Heart right ventricle (tissue), 16 donors: Measurements from ENCODE around the gene MEN1. TPM values are rescaled to one million over a fixed set of nuclear protein-coding genes. Genes with fewer than 3 reads are reported as not detected.
A peak's percentile ranks its signal among the peaks of the same experiment; 100 is the strongest.

Source experiments
- ATAC-seq, 8 donors: fragments of 200-7000 bp; cut with Tn5 transposase; one replicate each; pipeline ENCODE4 v1.9.1; 2020; ENCODE audit warnings: mild to moderate bottlenecking in 8 of 8, moderate library complexity in 8 of 8, moderate number of reproducible peaks in 1 of 8
- DNase-seq, 2 donors: peaks; one replicate each; pipeline ENCODE4 v3.0.0-alpha.2; 2020
- H3K27ac ChIP-seq, 10 donors: fragments of 200-600 bp; sonication (generic) in 2 of 10; one replicate each; pipeline versions ENCODE4 v1.5.0 to v1.8.0; 2020 to 2022; ENCODE audit warnings: mild to moderate bottlenecking in 3 of 10
- H3K27me3 ChIP-seq, 7 donors: fragments of 200-600 bp; one replicate each; pipeline ENCODE4 v1.8.0; 2021 to 2022; ENCODE audit warnings: mild to moderate bottlenecking in 2 of 7
- H3K36me3 ChIP-seq, 9 donors: fragments of 200-600 bp; sonication (generic) in 1 of 9; one replicate each; pipeline versions ENCODE4 v1.5.0 to v1.8.0; 2020 to 2022; ENCODE audit warnings: mild to moderate bottlenecking in 2 of 9
- H3K4me1 ChIP-seq, 9 donors: fragments of 200-600 bp; sonication (generic) in 1 of 9; one replicate each; pipeline versions ENCODE4 v1.5.0 to v1.8.0; 2020 to 2022; ENCODE audit warnings: mild to moderate bottlenecking in 4 of 9
- H3K4me3 ChIP-seq, 10 donors: fragments of 200-600 bp; sonication (generic) in 2 of 10; one replicate each; pipeline versions ENCODE4 v1.5.0 to v1.8.0; 2020 to 2022; ENCODE audit warnings: mild to moderate bottlenecking in 7 of 10, moderate library complexity in 2 of 10
- H3K9me3 ChIP-seq, 11 donors: fragments of 200-600 bp in 10 of 11; sonication (generic) in 2 of 11; one replicate each; pipeline versions ENCODE4 v1.5.0 to v1.8.0; 2013 to 2022; ENCODE audit warnings: mild to moderate bottlenecking in 2 of 11, control low read depth in 1 of 11, moderate library complexity in 1 of 11
- WGBS, 2 donors: extraction: QIAGEN DNeasy Blood & Tissue Kit; methylation state at CpG; one replicate each; pipeline ENCODE4 v1.1.7; 2013; ENCODE audit warnings: inconsistent platforms in 1 of 2; 5-methylcytosine and 5-hydroxymethylcytosine counted together
- intact Hi-C, 10 donors: fragments of 100-400 bp; cut with DNase I; formaldehyde crosslinking; loops; one replicate each; pipeline versions ENCODE4 v1.11.1 to v1.14.2; 2022
- polyA plus RNA-seq, 2 donors: library from polyadenylated mRNA; stranded (reverse); fragments of 200-250 nt; gene quantifications; one replicate each; pipeline ENCODE4 v1.2.3, GENCODE V29; 2013
- total RNA-seq, 10 donors: library from RNA; stranded (reverse); fragmentation: NEBNext Ultra II Directional in 3 of 10; extraction: Animal tissue kit (Norgen Biotek cat#: 25700) in 3 of 10; gene quantifications; one replicate each; pipeline versions ENCODE4 v1.2.1 to v1.2.4, GENCODE V29; 2021 to 2023
- TF ChIP-seq, protein P1 (sequence below), 9 donors: fragments of 200-600 bp; sonication (generic) in 2 of 9; IDR thresholded peaks; one replicate each; pipeline versions ENCODE4 v1.5.0 to v1.8.0; 2021 to 2022; ENCODE audit warnings: antibody characterized with exemption in 9 of 9, mild to moderate bottlenecking in 5 of 9, moderate library complexity in 1 of 9
- donor health status: Arrhythmogenic right ventricular cardiomyopathy.
- donor health status: ischemic (EF 13 %, LVEDD 7.1; RV severe dilation, severe dysfunction).
- donor health status: healthy with polysubstance abuse.
- donor health status: DM: no; HTN: yes; CAD: no.
- donor health status: DM: no; HTN: no; CAD: no.
- donor health status: ischemic (EF 25% LVEDD 6.9; RV normal size, moderate dysfunction).
- donor health status: ischemic (EF 25% LVEDD 5.7; RV mildly dilated, moderate dysfunction).
- donor health status: healthy.
- donor health status: DM: yes; HTN: yes; CAD: no.
- donor health status: Ischemic cardiomyopathy.
- donor health status: ischemic (EF 35%, LVEDD 5.7; RV mildly dilated, moderate dysfunction).
- donor health status: nonischemic (EF 11% LVEDD 7.7; RV severe dilation, severe dysfunction).
- donor health status: DM: yes; HTN: yes; CAD: no.
- donor health status: PGD.
- donor health status: ischemic (EF 29% LVEDD 5.4; RV normal size, mild dysfunction).
- donor health status: nonischemic (EF 23%, LVEDD 6.1; RV moderate dilation, normal function).

MEN1 gene
- total and polyA plus RNA-seq, 12 donors, result 5.8 to 12.5 (median 8.7) TPM

DNA sequence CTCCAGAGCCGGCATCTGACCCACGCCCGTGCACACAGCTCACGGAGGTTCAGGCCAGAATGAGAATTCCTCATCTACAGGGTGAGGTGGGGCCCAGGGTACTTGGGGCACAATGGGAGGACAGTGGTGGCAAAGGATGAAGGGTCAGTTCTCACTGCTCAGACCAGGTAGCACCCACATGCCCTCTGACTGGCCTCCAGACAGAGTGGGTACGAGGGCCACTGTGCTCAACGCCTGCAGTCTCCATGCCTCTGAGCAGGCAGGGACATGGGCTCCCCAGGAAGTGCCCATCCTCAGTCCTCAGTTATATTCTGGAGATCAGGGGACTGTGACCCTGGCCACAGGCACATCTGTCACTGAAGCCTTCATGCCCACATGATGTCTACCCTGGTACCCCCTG, 47.1 kb upstream of the MEN1 start:
- H3K27me3 ChIP-seq, result no peaks in the 10 kb centered on the region
- peaks cover 0 to 78% (median 16%) of the 10 kb centered on the region in 9 donors for H3K36me3 ChIP-seq
- WGBS, 2 donors, result 86 to 99% methylated on average over 6 of the region's 6 CpGs
- no peak overlapping the region for H3K4me3 ChIP-seq
- intact Hi-C loops, result no loop called here
- H3K9me3 ChIP-seq, result no peaks in the 10 kb centered on the region
- peaks cover 52 to 100% (median 93%) of the 10 kb centered on the region in 9 donors for H3K4me1 ChIP-seq
- ATAC-seq (no peak), DNase-seq (no peak)
- TF ChIP-seq, protein P1, sequence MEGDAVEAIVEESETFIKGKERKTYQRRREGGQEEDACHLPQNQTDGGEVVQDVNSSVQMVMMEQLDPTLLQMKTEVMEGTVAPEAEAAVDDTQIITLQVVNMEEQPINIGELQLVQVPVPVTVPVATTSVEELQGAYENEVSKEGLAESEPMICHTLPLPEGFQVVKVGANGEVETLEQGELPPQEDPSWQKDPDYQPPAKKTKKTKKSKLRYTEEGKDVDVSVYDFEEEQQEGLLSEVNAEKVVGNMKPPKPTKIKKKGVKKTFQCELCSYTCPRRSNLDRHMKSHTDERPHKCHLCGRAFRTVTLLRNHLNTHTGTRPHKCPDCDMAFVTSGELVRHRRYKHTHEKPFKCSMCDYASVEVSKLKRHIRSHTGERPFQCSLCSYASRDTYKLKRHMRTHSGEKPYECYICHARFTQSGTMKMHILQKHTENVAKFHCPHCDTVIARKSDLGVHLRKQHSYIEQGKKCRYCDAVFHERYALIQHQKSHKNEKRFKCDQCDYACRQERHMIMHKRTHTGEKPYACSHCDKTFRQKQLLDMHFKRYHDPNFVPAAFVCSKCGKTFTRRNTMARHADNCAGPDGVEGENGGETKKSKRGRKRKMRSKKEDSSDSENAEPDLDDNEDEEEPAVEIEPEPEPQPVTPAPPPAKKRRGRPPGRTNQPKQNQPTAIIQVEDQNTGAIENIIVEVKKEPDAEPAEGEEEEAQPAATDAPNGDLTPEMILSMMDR (IDR thresholded peaks at IDR 0.05), result no peak
- H3K27ac ChIP-seq, result peak overlapping the region in 9 of 10 donors; percentile 81 to 96 (median 90)

- Histone ChIP-seq H3K36me3 (peaks cover 0 to 86% (median 18%) of the 10 kb centered on the region in 9 donors), H3K27me3 (no peaks in the 10 kb centered on the region), H3K4me3 (peak overlapping the region in 1 of 10 donors; percentile 9), H3K9me3 (no peaks in the 10 kb centered on the region), H3K4me1 (peaks cover 46 to 100% (median 93%) of the 10 kb centered on the region in 9 donors), H3K27ac (peak overlapping the region; percentile 33 to 96 (median 87))
- ATAC-seq (peak; percentile 3 to 61 (median 17)), DNase-seq (peak in 1 of 2 donors; percentile 60)
- 59 to 71% methylated on average over 20 of the region's 20 CpGs for WGBS, 2 donors
- intact Hi-C loops, result no loop called here
- TF ChIP-seq, protein P1 (IDR thresholded peaks at IDR 0.05), result no peak
Measured at GRCh38 chr11:64856382-64857227, 46.3 kb upstream of the MEN1 start.

DNA sequence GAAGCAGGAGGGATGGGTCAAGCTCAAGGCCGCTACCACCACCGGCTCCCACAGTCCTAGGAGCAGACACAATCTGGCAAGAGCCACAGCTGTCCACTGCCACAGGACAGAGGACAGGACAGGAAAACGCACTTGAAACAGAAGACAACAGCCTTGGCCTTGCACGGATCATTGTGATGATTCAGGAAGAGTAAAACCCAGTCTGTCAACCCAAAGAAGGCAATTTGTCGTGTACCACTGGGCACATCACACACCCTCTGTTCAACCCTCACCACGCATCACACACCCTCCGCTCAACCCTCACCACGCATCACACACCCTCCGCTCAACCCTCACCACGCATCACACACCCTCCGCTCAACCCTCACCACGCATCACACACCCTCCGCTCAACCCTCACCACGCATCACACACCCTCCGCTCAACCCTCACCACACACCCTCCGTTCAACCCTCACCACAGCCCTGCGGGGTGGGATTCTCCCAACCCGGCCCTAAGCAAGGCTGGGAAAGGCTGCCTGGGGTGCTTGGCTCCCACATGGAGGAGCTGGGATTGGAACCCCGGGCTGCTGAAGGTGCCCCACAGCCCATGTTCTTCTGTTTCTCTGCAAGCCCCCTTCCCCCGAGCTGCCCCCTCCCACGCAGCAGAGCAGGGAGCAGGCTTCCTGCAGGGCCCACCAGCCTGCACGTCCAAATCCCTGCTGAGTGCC, 45.4 kb upstream of the MEN1 start:
- H3K4me1 ChIP-seq, result peaks cover 49 to 100% (median 96%) of the 10 kb centered on the region in 9 donors
- TF ChIP-seq, protein P1 (IDR thresholded peaks at IDR 0.05), result no peak

More for the DNA sequence above, 45.4 kb upstream of the MEN1 start:
- 81 to 82% methylated on average over 18 to 20 of the region's 22 CpGs for WGBS, 2 donors
- no peak for ATAC-seq
- intact Hi-C loops, result loop anchor here in 2 of 10 donors (2.0 kb wide), 2 partner anchors 21 to 23 kb away; partner anchors contain the start of gene EHD1 (in 1 of the 2)
- Histone ChIP-seq H3K9me3 (no peaks in the 10 kb centered on the region), H3K27ac (peak overlapping the region; percentile 31 to 96 (median 87)), H3K27me3 (no peaks in the 10 kb centered on the region), H3K36me3 (peaks cover 0 to 86% (median 18%) of the 10 kb centered on the region in 9 donors), H3K4me3 (peak overlapping the region in 3 of 10 donors; percentile 6 to 41 (median 32))
- no peak for DNase-seq
